Activated naive CD8-positive, alpha-beta T cell treated with anti-CD3 and anti-CD28 coated beads for 36 hours (primary cell): Measurements from ENCODE around the gene TREM1. TPM values are rescaled to one million over a fixed set of nuclear protein-coding genes. Genes with fewer than 3 reads are reported as not detected.
"Not testable (repeated sequence)": the region's sequence is repeated elsewhere in the genome, so short reads cannot be mapped to it uniquely, and the experiment has no call there.

Experiments used
- DNase-seq: peaks from one replicate; pipeline ENCODE4 v3.0.0; 2021
- H3K27ac Mint-ChIP-seq: one replicate; pipeline ENCODE4 v1.8.0; 2022; ENCODE audit warnings: mild to moderate bottlenecking, moderate library complexity, mixed read lengths
- H3K27me3 Mint-ChIP-seq: one replicate; pipeline ENCODE4 v1.8.0; 2022; ENCODE audit warnings: mild to moderate bottlenecking, mixed read lengths
- H3K36me3 Mint-ChIP-seq: one replicate; pipeline ENCODE4 v1.8.0; 2021; ENCODE audit warnings: mild to moderate bottlenecking, mixed read lengths
- H3K4me1 Mint-ChIP-seq: one replicate; pipeline ENCODE4 v1.8.0; 2021; ENCODE audit warnings: mixed read lengths
- H3K4me3 Mint-ChIP-seq: one replicate; pipeline ENCODE4 v1.8.0; 2022; ENCODE audit warnings: mild to moderate bottlenecking, moderate library complexity, mixed read lengths
- H3K9me3 Mint-ChIP-seq: one replicate; pipeline ENCODE4 v1.8.0; 2022; ENCODE audit warnings: mixed read lengths
- total RNA-seq, 2 experiments: library from RNA; stranded (reverse); gene quantifications; one replicate each; pipeline ENCODE4 v1.2.3, GENCODE V29; 2021

TREM1 gene
- total RNA-seq, 2 experiments from 2014 or later: 0.30 TPM; not detected in 1

DNA sequence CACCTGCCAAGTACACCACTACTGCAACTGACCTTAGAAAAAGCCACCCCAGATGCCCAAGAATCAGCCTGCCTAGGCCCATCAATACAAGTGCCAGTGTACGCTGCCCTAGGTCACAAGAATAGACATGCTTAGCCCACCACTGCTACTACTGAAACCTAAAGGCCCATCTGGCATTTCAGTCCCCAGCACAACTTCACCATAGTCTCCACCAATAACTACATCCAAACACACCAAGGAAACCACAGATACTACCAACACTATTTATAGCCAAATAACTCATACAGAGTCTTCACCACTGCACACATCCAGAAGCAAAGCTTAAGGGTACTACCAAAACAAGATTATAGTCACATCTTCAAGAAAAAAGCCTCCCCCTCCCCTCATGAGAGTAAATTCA, 30.1 kb downstream of the TREM1 start:
- H3K4me1 Mint-ChIP-seq: peaks cover 8% of the 10 kb centered on the region
- no peaks in the 10 kb centered on the region for H3K27me3 Mint-ChIP-seq
- DNase-seq: no peak
- peaks cover 13% of the 10 kb centered on the region for H3K9me3 Mint-ChIP-seq
- H3K4me3 Mint-ChIP-seq: no peak overlapping the region
- peaks cover under 1% of the 10 kb centered on the region for H3K36me3 Mint-ChIP-seq
- H3K27ac Mint-ChIP-seq: no peak overlapping the region

DNA sequence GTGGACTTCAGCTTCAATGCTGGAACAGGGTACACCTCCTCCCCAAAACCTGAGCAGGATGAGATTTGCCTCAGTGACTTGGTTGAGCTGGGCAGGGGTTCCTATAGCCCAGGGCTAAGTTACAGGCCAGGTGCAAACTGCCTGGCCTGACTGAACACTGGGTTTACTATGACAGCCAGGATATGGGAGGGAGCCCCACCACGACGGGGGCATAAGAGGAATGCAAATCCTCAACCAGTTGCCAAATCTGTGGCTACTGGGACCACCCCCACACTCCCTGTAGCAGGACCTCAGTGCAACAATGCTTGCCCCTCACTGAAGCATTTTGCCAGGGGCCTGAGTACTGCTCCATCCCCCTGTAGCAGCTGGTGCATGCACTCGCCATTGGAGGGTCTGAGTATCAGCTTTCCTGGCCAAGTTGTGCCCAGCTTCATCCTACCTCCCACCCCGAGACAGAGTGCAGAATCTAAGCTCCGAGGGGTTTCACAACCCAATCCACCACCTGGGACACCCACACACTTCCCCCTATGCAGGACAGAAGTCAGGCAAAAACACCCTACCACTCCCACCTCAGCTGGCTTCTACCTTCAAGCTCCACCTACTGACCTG, 30.7 kb downstream of the TREM1 start:
- H3K4me3 Mint-ChIP-seq: no peak overlapping the region
- no peaks in the 10 kb centered on the region for H3K27me3 Mint-ChIP-seq
- H3K36me3 Mint-ChIP-seq: no peaks in the 10 kb centered on the region
- peaks cover 12% of the 10 kb centered on the region for H3K9me3 Mint-ChIP-seq
- H3K4me1 Mint-ChIP-seq: peaks cover 8% of the 10 kb centered on the region
- no peak for DNase-seq
- no peak overlapping the region for H3K27ac Mint-ChIP-seq

GRCh38 chr6:41255110-41255509, 31.4 kb downstream of the TREM1 start:
- no peaks in the 10 kb centered on the region for H3K27me3 Mint-ChIP-seq
- H3K4me3 Mint-ChIP-seq: no peak overlapping the region
- no peaks in the 10 kb centered on the region for H3K36me3 Mint-ChIP-seq
- peaks cover 8% of the 10 kb centered on the region for H3K4me1 Mint-ChIP-seq
- no peak overlapping the region for H3K27ac Mint-ChIP-seq
- DNase-seq: no peak
- peaks cover 8% of the 10 kb centered on the region for H3K9me3 Mint-ChIP-seq

- no peak overlapping the region for H3K4me3 Mint-ChIP-seq
- no peak for DNase-seq
- no peaks in the 10 kb centered on the region for H3K9me3 Mint-ChIP-seq
- no peaks in the 10 kb centered on the region for H3K36me3 Mint-ChIP-seq
- H3K27me3 Mint-ChIP-seq: no peaks in the 10 kb centered on the region
- peaks cover 17% of the 10 kb centered on the region for H3K4me1 Mint-ChIP-seq
- no peak overlapping the region for H3K27ac Mint-ChIP-seq
Measured at GRCh38 chr6:41252401-41253169, 33.9 kb downstream of the TREM1 start.

- DNase-seq: no peak
- Mint-ChIP-seq H3K27ac (no peak overlapping the region), H3K4me3 (no peak overlapping the region), H3K9me3 (peaks cover 2% of the 10 kb centered on the region), H3K4me1 (peaks cover 11% of the 10 kb centered on the region), H3K36me3 (peaks cover 2% of the 10 kb centered on the region), H3K27me3 (no peaks in the 10 kb centered on the region)
Measured at GRCh38 chr6:41247882-41248705, 38.4 kb downstream of the TREM1 start.

DNA sequence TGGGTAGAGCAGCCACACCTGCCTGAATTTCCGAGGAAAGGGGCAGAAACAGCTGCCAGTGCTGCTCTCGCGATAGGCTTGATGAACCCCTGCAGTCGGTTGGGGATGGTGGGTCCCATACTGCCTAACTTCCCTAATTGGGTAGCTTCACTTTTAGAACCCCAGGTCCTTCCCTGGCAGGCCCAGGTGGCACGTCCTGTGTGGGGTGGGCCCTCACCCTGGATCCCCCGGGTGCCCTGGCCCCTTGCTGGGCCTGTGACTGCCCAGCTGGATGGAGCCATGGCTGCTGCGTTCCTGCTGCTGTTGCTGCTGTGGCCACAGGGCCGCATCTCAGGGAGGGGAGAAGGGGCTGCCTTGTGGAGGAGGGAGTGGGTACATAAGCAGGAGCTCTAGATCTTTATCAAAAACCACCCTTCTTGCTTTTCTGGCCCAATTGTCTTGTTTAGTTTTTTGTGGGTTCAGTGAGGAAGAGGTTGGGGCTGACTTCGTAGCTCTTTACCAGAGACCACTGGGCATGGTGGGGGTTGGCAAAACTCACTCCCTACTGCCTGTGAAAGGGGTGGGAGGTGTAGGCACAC, 39.1 kb downstream of the TREM1 start:
- no peak overlapping the region for H3K4me3 Mint-ChIP-seq
- no peak overlapping the region for H3K27ac Mint-ChIP-seq
- DNase-seq: no peak
- H3K27me3 Mint-ChIP-seq: no peaks in the 10 kb centered on the region
- peaks cover 11% of the 10 kb centered on the region for H3K4me1 Mint-ChIP-seq
- peaks cover 2% of the 10 kb centered on the region for H3K36me3 Mint-ChIP-seq
- peaks cover 2% of the 10 kb centered on the region for H3K9me3 Mint-ChIP-seq

DNA sequence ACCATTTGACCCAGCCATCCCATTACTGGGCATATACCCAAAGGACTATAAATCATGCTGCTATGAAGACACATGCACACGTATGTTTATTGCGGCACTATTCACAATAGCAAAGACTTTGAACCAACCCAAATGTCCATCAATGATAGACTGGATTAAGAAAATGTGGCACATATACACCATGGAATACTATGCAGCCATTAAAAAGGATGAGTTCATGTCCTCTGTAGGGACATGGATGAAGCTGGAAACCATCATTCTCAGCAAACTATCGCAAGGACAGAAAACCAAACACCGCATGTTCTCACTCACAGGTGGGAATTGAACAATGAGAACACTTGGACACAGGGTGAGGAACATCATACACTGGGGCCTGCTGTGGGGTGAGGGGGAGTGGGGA, 40.0 kb downstream of the TREM1 start:
- peaks cover 11% of the 10 kb centered on the region for H3K4me1 Mint-ChIP-seq
- not testable (repeated sequence) for H3K4me3 Mint-ChIP-seq, DNase-seq, H3K27me3 Mint-ChIP-seq, H3K36me3 Mint-ChIP-seq, H3K27ac Mint-ChIP-seq, H3K9me3 Mint-ChIP-seq

GRCh38 chr6:41239467-41240159, 46.9 kb downstream of the TREM1 start:
- H3K4me1 Mint-ChIP-seq: no peaks in the 10 kb centered on the region
- no peak for DNase-seq
- no peak overlapping the region for H3K27ac Mint-ChIP-seq
- no peak overlapping the region for H3K4me3 Mint-ChIP-seq
- no peaks in the 10 kb centered on the region for H3K9me3 Mint-ChIP-seq
- peaks cover 11% of the 10 kb centered on the region for H3K27me3 Mint-ChIP-seq
- H3K36me3 Mint-ChIP-seq: peaks cover 2% of the 10 kb centered on the region

DNA sequence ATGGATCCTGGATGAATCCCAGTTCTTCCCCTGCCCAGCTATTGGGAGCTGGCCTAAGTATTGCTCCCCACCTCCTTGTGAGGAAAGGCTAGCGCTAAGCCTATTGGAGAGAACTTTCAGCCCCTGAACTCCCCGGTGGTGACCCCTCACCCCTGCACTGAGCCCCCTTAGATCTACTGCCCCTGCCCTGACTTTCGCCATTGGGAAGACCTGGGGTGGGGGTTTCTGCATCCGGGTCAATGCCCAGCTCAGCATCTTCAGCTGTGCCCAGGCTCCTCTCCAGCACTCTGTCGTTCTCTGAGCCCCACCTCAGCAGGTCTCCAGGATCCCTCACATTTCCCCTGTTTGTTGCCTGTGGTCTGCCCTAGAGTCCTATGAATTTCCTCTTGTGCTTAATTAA, 49.4 kb downstream of the TREM1 start:
- Mint-ChIP-seq H3K36me3 (no peaks in the 10 kb centered on the region), H3K4me1 (no peaks in the 10 kb centered on the region), H3K4me3 (no peak overlapping the region), H3K9me3 (no peaks in the 10 kb centered on the region), H3K27me3 (peaks cover 11% of the 10 kb centered on the region), H3K27ac (no peak overlapping the region)
- no peak for DNase-seq

DNA sequence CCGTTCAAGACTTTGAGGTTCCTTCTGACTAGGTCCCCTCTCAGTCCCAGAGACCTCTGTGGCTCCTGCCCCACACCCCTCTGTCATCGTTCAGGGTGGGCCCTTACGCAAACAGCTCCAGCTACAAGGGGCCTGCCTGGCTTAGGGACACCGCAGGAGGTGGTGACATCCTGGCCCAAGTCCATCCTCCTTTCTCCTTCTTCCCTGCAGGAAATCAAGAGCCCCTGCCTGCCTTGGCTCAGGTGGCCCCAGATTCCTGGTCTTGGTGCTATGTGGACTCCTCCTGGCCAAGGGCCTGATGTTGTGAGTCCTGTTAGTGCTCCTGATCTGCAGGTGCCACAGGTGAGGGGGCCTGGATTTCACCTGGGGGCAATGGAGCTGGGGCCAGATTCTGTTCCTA, 50.2 kb downstream of the TREM1 start:
- no peak overlapping the region for H3K27ac Mint-ChIP-seq
- H3K4me3 Mint-ChIP-seq: no peak overlapping the region
- H3K9me3 Mint-ChIP-seq: no peaks in the 10 kb centered on the region
- no peak for DNase-seq
- H3K27me3 Mint-ChIP-seq: peaks cover 11% of the 10 kb centered on the region
- no peaks in the 10 kb centered on the region for H3K36me3 Mint-ChIP-seq
- H3K4me1 Mint-ChIP-seq: no peaks in the 10 kb centered on the region

DNA sequence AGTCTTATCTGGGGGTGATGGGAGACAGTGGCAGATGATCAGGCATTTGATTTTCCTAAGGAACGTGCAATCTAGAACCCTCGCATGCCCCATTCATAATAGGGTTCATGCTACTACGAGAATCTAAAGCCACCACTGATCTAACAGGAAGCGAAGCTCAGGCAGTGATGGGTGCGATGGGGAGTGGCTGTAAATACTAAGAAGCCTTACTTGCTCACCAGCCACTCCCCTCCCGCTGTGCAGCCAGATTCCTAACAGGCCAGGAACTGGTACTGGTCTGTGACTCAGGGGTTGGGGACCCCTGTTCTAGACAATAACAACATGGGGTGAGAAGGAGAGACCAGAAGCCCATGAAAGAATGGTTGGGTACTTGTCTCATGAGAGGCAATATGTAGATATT, 53.8 kb downstream of the TREM1 start:
- H3K4me3 Mint-ChIP-seq: no peak overlapping the region
- no peaks in the 10 kb centered on the region for H3K36me3 Mint-ChIP-seq
- H3K27me3 Mint-ChIP-seq: no peaks in the 10 kb centered on the region

DNA sequence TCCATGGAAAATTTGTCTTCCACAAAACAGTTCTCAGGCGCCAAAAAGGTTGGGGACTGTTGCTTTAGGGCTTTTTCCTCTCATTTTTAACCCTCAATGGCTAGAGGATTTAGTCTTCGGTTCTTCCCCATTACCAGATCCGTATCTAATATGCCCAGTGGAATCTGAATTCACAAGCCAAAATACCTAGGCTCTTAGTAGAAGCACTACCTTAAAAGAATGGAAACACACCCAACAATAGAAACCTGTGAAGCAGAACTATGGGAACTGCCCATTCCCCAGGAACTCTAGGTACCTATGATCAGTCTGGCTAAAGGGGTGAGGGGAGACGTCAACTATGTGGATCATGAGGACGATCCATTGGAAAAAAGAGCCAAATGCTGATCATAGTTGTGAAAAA, 55.2 kb downstream of the TREM1 start:
- Mint-ChIP-seq H3K27ac (no peak overlapping the region), H3K27me3 (no peaks in the 10 kb centered on the region), H3K4me3 (no peak overlapping the region), H3K9me3 (no peaks in the 10 kb centered on the region), H3K36me3 (no peaks in the 10 kb centered on the region), H3K4me1 (no peaks in the 10 kb centered on the region)
- no peak for DNase-seq

More for the DNA sequence above, 53.8 kb downstream of the TREM1 start:
- Mint-ChIP-seq H3K27ac (no peak overlapping the region), H3K4me1 (no peaks in the 10 kb centered on the region), H3K9me3 (no peaks in the 10 kb centered on the region)
- no peak for DNase-seq

DNA sequence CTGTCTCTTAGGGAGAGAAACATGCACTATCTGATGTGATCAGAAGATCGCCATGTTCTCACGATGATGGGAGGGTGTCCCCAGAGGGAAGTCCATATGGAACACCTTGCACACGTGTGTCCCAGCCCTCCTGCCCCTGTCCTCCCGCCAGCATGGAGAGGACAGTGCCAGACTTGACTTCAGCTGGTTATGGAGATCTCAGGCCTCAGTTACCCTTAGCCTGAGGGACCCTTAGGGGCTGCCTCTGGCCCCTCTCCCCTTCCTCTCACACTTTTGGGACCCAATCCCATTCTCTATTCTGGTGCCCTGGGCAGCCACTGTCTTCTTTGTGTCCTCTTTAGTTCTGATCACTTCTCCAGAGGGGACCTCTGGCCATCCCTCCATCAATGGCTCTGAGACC, 56.8 kb downstream of the TREM1 start:
- H3K27me3 Mint-ChIP-seq: no peaks in the 10 kb centered on the region
- H3K4me1 Mint-ChIP-seq: no peaks in the 10 kb centered on the region
- no peak for DNase-seq
- no peak overlapping the region for H3K27ac Mint-ChIP-seq
- H3K4me3 Mint-ChIP-seq: no peak overlapping the region
- no peaks in the 10 kb centered on the region for H3K36me3 Mint-ChIP-seq
- H3K9me3 Mint-ChIP-seq: no peaks in the 10 kb centered on the region

DNA sequence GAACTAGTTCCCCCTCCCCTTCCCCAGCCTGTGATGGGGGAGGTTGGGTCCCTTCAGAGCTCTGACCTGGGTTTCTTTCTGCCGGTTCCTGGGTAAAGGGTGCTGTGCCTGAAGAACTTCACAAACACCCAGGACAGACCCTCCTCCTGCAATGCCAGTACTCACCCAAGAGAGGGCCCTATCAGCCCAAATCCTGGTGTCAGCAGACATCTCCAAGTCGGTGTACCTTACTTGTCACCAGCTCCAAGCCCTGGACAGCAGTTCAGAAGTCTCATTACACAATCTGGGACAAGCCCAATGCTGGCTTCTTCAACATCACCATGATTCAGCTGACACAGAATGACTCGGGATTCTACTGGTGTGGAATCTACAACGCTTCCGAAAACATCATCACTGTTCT, 57.9 kb downstream of the TREM1 start:
- H3K27me3 Mint-ChIP-seq: no peaks in the 10 kb centered on the region
- no peak for DNase-seq
- no peak overlapping the region for H3K4me3 Mint-ChIP-seq
- no peaks in the 10 kb centered on the region for H3K9me3 Mint-ChIP-seq
- no peak overlapping the region for H3K27ac Mint-ChIP-seq
- H3K36me3 Mint-ChIP-seq: no peaks in the 10 kb centered on the region
- H3K4me1 Mint-ChIP-seq: no peaks in the 10 kb centered on the region

DNA sequence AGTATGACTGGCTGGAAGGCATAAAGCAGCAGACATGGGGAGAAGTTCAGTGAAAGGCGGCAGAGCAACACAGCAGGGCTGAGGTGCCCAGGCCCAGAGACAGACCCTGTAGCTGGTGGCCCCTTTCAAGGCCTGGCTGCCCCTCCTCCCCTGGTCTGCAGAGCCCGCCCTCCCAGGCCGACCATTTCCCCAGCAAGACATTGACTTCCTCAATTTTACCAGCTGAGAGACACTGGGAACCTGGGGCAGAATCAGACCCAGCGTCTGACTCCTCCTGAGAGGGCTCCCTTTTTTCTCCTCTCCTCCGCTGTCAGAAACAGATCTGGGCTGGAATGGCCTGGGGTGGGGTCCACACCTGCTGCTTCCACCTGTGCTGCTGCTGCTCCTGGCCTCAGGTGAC, 58.4 kb downstream of the TREM1 start, which contains the start of gene TREML4:
Gene TREML4, plus strand, starts transcription at position 254 of the 400 bp plus-strand sequence. Its CDS starts 79 bp downstream, at position 333.
- Mint-ChIP-seq H3K27ac (no peak within 1 kb of the TSS), H3K36me3 (no peaks in the 10 kb centered on the region)

More for the DNA sequence above, 58.4 kb downstream of the TREM1 start, which contains the start of gene TREML4:
- DNase-seq: no peak
- Mint-ChIP-seq H3K4me3 (no peak within 1 kb of the TSS), H3K4me1 (no peaks in the 10 kb centered on the region), H3K27me3 (no peaks in the 10 kb centered on the region), H3K9me3 (no peaks in the 10 kb centered on the region)
